ENCODE data around the gene PLXNB2.

The PLXNB2 gene

DNA sequence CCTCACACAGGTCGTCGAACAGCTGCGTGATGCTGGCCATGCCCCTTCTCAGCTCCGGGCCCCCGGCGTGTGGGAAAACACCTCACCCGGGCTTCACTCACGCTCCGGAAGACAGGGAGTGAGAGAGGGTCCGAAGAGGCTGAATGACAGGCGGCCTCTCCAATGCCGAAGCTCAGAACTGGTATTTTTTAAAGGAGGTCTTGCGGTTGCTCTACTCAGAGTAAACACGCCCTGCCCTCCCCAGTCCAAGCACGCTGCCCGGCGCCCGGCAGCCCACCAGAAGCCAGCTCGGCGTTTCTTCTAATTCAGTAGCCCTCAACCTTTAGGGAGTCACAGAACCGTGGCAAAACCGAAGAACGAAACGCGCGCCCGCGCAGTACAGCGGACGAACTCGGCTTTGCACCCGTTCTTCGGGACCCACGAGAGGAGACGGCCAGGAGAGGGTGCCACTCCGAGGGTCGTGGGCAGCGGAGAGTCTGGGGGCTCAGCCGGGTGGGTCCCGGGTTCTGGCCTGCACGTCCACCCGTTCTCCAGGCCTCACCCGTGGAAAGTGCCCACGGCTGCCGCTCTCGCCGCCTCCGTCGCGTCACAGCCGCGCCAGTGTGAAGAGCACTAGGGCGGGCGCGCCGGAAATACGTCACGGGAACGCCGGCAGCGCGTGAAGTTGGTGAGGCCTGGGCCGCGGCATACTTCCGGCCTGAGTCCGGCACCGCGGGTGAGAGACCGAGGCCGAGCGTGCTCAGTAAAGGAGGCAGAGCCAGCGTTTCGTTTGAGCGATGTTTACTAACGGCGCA lies 62.8 kb downstream of the PLXNB2 start, which contains the start of gene TUBGCP6:
TUBGCP6 (minus strand) TSS at position 604 of the 794 bp plus-strand sequence; CDS start at position 40, 564 bp downstream.
- TF ChIP-seq, protein P1, sequence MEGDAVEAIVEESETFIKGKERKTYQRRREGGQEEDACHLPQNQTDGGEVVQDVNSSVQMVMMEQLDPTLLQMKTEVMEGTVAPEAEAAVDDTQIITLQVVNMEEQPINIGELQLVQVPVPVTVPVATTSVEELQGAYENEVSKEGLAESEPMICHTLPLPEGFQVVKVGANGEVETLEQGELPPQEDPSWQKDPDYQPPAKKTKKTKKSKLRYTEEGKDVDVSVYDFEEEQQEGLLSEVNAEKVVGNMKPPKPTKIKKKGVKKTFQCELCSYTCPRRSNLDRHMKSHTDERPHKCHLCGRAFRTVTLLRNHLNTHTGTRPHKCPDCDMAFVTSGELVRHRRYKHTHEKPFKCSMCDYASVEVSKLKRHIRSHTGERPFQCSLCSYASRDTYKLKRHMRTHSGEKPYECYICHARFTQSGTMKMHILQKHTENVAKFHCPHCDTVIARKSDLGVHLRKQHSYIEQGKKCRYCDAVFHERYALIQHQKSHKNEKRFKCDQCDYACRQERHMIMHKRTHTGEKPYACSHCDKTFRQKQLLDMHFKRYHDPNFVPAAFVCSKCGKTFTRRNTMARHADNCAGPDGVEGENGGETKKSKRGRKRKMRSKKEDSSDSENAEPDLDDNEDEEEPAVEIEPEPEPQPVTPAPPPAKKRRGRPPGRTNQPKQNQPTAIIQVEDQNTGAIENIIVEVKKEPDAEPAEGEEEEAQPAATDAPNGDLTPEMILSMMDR (IDR thresholded peaks at IDR 0.05; ENCODE audit: borderline replicate concordance, control extremely low read depth, extremely low read depth, insufficient read depth, missing control alignments) = no peak
- DNase-seq (ENCODE audit: low spot score) = peak; percentile 95
- in situ Hi-C loops (cut with MboI; ENCODE audit: low sequenced_read_pairs, unreplicated experiment) = no loop called here

DNA sequence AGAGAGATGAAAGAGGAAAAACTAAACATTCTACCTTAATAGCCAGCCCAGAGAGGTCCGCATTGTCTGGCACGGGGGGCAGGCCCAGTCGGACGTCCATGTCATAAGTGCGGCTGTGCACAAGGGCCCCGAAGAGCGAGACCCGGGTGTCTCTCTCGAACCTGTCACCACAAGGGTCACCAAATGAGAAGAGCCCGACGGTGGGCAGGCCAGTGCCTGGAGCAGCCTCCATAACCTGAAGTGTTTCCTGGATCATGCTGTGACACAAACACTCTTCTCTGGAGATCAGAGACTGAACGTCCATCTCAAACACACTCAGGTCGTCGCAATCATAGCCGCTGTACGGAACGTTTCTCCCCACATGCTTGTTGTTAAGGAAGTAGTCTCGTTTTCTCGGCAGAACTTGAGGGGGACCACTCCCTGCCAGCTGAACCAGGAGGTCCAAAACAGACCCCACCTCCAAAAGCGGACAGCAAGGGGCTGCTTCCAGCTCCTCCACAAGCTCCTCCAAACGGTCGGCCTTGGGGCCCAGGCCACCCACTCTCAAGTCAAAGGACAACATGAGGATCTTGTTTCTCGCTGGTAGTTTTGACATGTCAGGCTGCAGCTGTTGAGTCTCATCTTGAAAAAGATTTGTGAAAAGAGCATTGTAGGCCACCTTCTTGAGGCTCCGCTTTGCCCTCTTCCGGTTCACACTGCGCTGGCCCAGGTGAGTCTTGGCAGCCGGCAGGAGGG lies 63.6 kb downstream of the PLXNB2 start:
- in situ Hi-C loops (cut with MboI; ENCODE audit: low sequenced_read_pairs, unreplicated experiment) = no loop called here

DNA sequence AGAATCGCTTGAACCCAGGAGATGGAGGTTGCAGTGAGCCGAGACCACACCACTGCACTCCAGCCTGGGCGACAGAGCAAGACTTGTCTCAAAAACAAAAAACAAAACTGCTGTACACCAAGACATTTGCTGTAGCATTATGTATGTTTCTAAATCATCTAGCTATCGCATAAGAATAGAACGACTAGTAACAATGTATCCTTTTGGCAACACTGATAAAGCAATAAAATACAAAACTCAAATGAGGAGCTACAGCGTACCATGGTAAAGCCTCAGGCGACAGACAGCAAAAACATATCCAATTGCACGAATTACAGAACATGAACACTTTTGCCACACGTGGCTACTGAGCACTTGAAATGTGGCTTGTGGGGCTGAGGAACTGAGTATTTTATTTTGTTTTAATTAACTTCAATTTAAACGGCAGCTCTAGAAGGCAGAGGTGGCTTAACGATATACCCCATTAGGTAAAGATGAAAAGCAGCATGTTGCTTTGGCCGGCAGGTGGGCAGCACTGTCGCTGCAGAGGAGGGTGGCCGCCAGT lies 65.0 kb downstream of the PLXNB2 start:
- in situ Hi-C loops (cut with MboI; ENCODE audit: low sequenced_read_pairs, unreplicated experiment) = no loop called here
- DNase-seq (ENCODE audit: low spot score) = no peak
- TF ChIP-seq, protein P1 (IDR thresholded peaks at IDR 0.05; ENCODE audit: borderline replicate concordance, control extremely low read depth, extremely low read depth, insufficient read depth, missing control alignments) = no peak

More for the DNA sequence above, 63.6 kb downstream of the PLXNB2 start:
- TF ChIP-seq, protein P1 (IDR thresholded peaks at IDR 0.05; ENCODE audit: borderline replicate concordance, control extremely low read depth, extremely low read depth, insufficient read depth, missing control alignments) = no peak
- no peak for DNase-seq (ENCODE audit: low spot score)

DNA sequence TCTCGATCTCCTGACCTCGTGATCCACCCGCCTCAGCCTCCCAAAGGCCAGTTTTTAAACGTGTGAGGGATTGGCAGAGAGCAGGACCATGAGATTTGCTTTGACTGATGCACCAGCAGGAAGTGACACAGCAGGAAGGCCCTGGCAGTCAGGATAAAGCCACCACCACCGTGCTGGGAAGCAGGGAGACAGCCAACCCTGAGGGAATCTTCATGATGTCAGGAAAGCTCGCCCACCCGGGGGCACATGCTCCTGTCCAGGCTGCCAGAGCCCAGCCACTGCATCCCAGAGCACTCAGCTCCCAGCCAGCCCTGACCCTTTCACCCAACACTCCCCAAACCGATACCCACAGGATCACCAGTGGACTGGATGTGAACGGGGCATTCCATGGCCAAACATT lies 68.7 kb downstream of the PLXNB2 start:
- in situ Hi-C loops (cut with MboI; ENCODE audit: low sequenced_read_pairs, unreplicated experiment) = no loop called here
- no peak for DNase-seq (ENCODE audit: low spot score)
- TF ChIP-seq, protein P1 (IDR thresholded peaks at IDR 0.05; ENCODE audit: borderline replicate concordance, control extremely low read depth, extremely low read depth, insufficient read depth, missing control alignments) = no peak

DNA sequence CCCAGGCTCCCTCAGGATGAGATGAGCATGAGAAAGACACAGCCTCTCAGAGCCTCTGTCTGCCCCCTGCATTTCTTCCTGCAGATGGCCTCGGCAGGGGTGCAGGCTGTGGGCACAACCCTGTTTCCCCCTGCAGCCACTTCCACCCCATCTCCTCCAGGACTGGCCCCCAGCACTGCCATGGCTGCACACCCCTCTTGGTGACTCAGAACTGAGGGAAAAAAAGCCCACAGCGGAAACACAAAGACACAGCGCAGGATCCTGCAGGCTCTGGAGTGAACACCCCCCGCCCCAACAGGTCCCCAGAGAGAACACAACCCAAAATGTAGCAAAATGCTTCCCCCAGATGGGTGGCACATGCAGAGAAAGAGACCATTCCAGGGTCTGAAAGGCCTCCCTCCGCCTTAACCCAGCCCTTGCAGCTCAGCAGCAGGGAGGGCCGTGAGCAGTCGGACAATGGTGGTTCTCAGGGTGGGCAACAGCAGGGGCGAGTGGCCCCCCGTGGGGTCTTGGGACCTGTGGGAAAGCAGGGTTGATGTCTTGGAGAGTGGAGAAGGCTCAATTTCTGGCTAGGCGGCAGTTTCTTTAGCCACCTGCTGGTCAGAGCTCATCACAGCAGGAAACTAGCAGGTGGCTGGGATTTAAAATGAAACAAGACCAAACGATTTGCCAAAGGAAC lies 70.6 kb downstream of the PLXNB2 start:
- no peak for DNase-seq (ENCODE audit: low spot score)
- TF ChIP-seq, protein P1 (IDR thresholded peaks at IDR 0.05; ENCODE audit: borderline replicate concordance, control extremely low read depth, extremely low read depth, insufficient read depth, missing control alignments) = peak; percentile 23
- in situ Hi-C loops (cut with MboI; ENCODE audit: low sequenced_read_pairs, unreplicated experiment) = no loop called here

DNA sequence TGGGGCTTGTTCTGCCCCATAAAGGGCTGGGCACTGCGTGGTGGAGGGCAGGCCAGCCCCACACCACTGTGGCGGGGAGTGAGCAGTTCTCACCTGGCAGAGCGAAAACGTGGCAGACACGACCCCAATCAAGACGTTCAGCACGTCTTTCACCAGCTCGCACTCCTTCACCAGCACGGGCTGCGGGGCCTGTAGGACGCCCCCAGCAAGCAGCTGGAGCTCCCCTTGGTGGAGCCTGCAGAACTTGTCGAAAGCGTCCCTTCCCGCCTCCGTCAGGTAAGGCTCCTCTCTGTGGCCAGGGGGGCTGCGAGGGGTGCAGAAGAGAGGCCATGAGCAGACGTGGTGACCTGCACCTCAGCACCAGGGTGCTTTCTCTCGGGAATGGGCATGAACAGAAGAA lies 74.2 kb downstream of the PLXNB2 start:
- no peak for DNase-seq (ENCODE audit: low spot score)
- in situ Hi-C loops (cut with MboI; ENCODE audit: low sequenced_read_pairs, unreplicated experiment) = no loop called here
- TF ChIP-seq, protein P1 (IDR thresholded peaks at IDR 0.05; ENCODE audit: borderline replicate concordance, control extremely low read depth, extremely low read depth, insufficient read depth, missing control alignments) = no peak
